ENCODE data around the gene CPEB3.

DNA sequence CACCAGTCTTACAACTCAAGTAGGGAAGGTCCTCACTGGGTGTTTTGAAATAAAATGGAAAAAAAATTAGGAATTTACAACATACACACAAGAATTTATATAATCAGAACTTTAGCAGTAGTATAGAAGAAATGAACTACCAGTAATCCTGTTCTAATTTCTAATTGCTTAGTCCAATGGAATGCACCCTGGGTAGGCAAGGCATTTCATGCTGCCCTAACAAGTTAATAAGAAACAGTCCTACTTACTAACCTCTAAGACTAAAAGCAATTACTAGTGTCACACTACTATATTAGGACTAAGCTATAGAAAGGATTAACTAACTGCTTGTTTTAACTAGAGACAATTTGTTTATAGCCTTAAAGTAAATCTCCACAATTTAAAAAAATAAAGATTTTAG is 209.2 kb downstream of the CPEB3 start:
- TF ChIP-seq, protein P1, sequence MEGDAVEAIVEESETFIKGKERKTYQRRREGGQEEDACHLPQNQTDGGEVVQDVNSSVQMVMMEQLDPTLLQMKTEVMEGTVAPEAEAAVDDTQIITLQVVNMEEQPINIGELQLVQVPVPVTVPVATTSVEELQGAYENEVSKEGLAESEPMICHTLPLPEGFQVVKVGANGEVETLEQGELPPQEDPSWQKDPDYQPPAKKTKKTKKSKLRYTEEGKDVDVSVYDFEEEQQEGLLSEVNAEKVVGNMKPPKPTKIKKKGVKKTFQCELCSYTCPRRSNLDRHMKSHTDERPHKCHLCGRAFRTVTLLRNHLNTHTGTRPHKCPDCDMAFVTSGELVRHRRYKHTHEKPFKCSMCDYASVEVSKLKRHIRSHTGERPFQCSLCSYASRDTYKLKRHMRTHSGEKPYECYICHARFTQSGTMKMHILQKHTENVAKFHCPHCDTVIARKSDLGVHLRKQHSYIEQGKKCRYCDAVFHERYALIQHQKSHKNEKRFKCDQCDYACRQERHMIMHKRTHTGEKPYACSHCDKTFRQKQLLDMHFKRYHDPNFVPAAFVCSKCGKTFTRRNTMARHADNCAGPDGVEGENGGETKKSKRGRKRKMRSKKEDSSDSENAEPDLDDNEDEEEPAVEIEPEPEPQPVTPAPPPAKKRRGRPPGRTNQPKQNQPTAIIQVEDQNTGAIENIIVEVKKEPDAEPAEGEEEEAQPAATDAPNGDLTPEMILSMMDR (IDR thresholded peaks at IDR 0.05) = no peak
- TF ChIP-seq POLR2A (IDR thresholded peaks at IDR 0.05) = no peak
